ENCODE results near the gene AIRE.

DNA sequence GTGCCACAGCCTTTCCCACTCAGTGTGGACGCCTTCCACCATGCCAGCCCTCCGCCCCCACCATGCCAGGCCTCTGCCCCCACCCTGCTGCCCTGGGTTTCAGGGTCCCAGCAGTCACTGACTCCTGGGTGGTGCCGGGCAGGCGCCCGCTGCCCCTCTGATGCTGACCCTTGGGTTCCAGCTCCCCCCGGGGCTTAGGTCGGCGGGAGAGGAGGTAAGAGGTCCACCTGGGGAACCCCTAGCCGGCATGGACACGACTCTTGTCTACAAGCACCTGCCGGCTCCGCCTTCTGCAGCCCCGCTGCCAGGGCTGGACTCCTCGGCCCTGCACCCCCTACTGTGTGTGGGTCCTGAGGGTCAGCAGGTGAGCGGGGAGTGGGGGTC, 7.1 kb downstream of the AIRE start:
- TF ChIP-seq POLR2A (IDR thresholded peaks at IDR 0.05) = no peak
- TF ChIP-seq, protein P1, sequence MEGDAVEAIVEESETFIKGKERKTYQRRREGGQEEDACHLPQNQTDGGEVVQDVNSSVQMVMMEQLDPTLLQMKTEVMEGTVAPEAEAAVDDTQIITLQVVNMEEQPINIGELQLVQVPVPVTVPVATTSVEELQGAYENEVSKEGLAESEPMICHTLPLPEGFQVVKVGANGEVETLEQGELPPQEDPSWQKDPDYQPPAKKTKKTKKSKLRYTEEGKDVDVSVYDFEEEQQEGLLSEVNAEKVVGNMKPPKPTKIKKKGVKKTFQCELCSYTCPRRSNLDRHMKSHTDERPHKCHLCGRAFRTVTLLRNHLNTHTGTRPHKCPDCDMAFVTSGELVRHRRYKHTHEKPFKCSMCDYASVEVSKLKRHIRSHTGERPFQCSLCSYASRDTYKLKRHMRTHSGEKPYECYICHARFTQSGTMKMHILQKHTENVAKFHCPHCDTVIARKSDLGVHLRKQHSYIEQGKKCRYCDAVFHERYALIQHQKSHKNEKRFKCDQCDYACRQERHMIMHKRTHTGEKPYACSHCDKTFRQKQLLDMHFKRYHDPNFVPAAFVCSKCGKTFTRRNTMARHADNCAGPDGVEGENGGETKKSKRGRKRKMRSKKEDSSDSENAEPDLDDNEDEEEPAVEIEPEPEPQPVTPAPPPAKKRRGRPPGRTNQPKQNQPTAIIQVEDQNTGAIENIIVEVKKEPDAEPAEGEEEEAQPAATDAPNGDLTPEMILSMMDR (IDR thresholded peaks at IDR 0.05) = no peak
